H4 (cell line): ENCODE data around the gene SLCO1B3. TPM values are rescaled to one million over a fixed set of nuclear protein-coding genes. Genes with fewer than 3 reads are reported as not detected.
"Not testable (repeated sequence)": the region's sequence is repeated elsewhere in the genome, so short reads cannot be mapped to it uniquely, and the experiment has no call there.

ENCODE experiments used
- DNase-seq: peaks from one replicate; pipeline ENCODE4 v3.0.0-alpha.2; 2015; ENCODE audit warnings: low spot score
- total RNA-seq: library from RNA; depleted of rRNA; stranded (reverse); fragments of >200 nt; shearing (Covaris generic); gene quantifications from 2 replicates; pipeline ENCODE4 v1.2.3, GENCODE V29; 2014; rRNA removed

The SLCO1B3 gene
- 2.6 and 3.0 TPM in 2 replicates for total RNA-seq

DNA sequence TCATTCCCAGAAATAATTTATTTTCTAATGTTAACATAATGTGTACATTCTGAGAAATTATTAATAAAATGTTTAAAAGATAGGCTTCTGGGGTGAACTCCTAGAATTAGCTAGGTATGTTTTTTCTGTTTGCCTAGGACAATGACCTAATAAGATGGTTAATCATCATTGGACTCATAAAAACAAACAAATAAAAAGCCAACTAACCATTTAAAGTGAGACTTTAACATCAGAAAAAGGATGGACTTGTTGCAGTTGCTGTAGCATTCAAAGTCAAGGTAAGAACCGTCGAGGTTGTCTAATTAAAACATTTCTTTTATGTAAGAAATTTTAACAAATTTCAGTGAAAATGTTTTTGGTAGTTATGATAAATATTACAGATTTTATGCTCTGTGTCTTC lies at the start of gene SLCO1B3:
TSS of gene SLCO1B3 (plus strand) at position 219 of the 400 bp plus-strand sequence. CDS start 5,034 bp downstream, outside the sequence.
- no peak for DNase-seq

GRCh38 chr12:20777420-20777819 lies 33.1 kb upstream of the SLCO1B3 start:
- DNase-seq: no peak

- DNase-seq: no peak
Observed at GRCh38 chr12:20778969-20779368, 31.5 kb upstream of the SLCO1B3 start.

- DNase-seq: not testable (repeated sequence)
Observed at GRCh38 chr12:20779971-20780370, 30.5 kb upstream of the SLCO1B3 start.

DNA sequence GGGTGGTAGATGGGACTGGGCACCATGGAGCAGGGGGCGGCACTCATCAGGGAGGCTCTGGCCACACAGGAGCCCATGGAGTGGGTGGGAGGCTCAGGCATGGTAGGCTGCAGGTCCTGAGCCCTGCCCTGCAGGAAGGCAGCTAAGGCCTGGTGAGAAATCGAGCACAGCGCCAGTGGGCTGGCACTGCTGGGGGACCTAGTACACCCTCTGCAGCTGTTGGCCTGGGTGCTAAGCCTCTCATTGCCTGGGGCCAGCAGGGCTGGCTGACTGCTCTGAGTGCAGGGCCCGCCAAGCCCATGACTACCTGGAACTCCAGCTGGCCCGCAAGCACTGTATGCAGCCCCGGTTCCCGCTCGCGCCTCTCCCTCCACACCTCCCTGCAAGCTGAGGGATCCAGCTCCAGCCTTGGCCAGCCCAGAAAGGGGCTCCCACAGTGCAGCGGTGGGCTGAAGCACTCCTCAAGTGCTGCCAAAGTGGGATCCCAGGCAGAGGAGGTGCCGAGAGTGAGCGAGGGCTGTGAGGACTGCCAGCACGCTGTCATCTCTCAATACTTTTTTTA lies 26.6 kb upstream of the SLCO1B3 start:
- DNase-seq: not testable (repeated sequence)

DNA sequence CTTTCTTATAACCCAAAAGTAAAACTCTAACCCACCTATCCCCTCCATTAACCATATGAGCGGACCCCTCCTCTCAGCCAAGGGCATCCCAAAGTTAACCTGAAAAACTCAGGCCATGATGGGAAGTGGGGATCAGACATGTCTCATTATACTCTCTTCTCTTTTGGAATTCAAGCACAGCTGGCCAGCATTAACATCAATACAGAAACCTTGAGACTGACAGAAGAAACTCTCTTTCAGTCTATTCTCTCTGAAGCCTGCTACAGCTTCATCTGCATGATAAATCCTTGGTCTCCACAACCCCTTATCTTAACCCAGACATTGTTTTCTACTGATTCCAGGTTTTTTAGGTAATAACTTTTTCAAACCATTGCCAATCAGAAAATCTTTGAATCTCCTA lies 17.5 kb upstream of the SLCO1B3 start:
- no peak for DNase-seq

DNA sequence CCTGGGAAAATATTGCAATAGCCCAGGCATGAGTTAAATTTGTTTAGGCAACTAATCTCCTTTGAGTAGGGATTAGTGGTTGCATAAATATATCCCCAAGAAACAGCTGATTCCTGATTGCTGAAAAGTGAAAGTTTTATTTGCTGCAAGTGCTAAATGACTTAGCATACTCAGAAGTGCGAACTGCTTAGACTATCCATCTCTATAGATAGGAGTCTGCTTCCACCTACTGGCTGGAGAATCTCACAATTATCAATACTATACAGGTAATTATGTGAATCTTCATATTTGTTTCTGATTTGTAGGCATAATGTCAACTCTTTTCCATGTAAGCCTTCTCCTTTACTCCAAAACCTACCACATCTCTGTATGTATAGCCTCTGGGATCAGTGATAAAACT lies 12.0 kb upstream of the SLCO1B3 start:
- peak; percentile 6 for DNase-seq

DNA sequence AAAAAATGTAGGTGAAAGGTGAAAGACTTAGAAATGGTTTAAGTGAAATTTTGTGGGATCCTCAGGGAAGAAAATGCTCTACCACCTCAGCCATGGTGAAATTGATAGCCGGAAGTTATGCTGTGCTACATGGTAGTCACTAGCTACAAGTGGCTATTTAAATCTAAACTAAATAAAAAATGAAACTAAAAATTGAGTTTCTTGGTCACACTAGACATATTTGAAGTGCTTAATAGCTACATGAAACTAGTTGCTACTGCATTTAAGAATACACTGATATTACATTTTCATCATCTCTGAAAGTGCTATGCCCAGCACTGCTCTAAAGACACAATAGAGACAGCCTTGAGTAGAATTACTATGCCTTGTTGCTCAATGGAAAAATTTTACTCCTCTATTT lies 10.3 kb upstream of the SLCO1B3 start:
- no peak for DNase-seq

- no peak for DNase-seq
Observed at GRCh38 chr12:20801035-20801434, 9.5 kb upstream of the SLCO1B3 start.

DNA sequence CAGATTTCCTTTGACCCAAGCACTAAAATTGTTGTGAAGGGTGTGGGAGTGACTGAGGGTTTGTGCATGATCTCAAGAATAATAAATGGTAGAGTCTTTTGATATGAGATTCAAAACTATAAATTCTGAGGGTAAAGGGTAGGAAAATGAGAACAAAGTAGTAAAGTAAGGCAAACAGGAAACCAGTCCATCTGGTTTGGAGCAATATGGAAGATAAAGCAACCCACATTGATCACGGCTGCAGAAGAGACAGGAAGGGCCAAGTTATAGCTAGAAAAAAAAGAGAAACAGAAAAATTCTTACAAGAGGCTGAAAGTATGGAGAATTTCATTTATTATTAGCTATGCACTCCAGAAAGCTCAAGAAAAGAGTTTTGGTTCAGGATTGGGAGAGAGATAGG lies 4.6 kb upstream of the SLCO1B3 start:
- DNase-seq: no peak

GRCh38 chr12:20807192-20808080 lies 3.1 kb upstream of the SLCO1B3 start:
- no peak for DNase-seq

DNA sequence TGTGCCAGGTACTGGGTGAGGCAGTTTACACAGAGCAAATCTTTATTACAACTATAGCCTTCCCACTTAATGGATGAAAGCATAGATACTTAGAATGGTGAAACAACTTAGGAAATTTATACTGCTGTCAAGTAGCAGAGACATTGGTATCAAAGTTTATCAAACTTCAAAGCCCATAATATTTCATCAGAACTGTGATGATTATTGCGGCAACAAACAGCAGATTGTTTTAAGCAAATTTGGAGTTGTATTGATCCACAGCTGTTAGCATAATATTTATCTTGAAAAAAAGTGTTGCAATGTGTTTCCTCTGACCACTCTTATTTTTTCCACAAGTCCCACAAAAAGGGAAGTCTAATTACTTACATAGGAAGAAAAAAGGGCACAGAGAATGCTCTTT lies 2.0 kb upstream of the SLCO1B3 start:
- no peak for DNase-seq

DNA sequence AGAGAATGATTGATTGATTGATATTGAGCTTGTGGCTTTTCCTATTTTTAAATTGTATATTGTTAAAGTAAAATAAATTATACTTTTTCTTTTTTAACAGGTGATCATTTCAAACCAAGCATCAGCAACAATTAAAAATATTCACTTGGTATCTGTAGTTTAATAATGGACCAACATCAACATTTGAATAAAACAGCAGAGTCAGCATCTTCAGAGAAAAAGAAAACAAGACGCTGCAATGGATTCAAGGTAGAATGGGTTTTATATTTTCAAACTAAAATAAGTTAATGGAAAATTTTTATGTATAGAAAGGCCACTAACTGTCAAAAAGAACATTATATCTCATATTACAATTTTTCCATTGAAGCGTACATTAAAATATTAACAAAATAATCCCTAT lies 5.1 kb downstream of the SLCO1B3 start:
- DNase-seq: no peak

DNA sequence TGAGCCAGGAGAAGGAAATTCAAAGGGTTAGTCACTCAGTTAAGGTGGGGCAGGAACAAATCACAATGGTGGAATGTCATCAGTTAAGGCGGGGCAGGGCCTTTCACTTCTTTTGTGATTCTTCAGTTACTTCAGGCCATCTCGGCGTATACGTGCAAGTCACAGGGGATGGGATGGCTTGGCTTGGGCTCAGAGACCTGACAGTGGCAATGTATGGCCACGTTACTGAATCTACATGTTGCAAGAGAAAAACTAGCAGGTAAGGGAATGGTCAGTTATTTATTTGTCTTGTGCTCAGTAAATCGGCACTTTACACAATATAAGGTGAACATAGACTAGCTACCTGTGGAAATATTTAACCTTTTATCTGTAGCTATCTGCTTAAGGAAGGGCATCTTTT lies 11.9 kb downstream of the SLCO1B3 start:
- DNase-seq: no peak

GRCh38 chr12:20822925-20823324 lies 12.4 kb downstream of the SLCO1B3 start:
- DNase-seq: no peak

- no peak for DNase-seq
Observed at GRCh38 chr12:20829919-20830318, 19.4 kb downstream of the SLCO1B3 start.

GRCh38 chr12:20830456-20830855 lies 20.0 kb downstream of the SLCO1B3 start:
- DNase-seq: no peak

- DNase-seq: no peak
Observed at GRCh38 chr12:20832911-20833310, 22.4 kb downstream of the SLCO1B3 start.

DNA sequence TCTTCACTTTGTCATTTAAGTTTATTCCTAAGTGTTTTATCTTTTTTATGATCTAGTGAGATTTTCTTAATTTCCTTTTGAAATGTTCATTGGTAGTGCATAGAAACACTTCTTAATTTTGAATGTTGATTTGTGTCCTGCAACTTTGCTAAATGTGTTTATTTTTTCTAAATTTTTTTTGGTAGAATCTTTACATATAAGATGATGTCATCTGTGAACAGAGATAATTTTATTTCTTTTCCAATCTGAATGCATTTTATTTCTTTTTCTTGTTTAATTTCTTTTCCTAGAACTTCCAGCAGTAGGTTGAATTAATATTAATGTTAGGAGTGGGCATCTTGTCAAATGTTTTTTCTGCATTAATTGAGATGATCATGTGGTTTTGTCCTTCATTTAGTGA lies 42.1 kb downstream of the SLCO1B3 start:
- no peak for DNase-seq

GRCh38 chr12:20863056-20863455 lies 52.6 kb downstream of the SLCO1B3 start:
- no peak for DNase-seq

- DNase-seq: no peak
Observed at GRCh38 chr12:20865873-20866272, 55.4 kb downstream of the SLCO1B3 start.

- DNase-seq: no peak
Observed at GRCh38 chr12:20868277-20868676, 57.8 kb downstream of the SLCO1B3 start.

DNA sequence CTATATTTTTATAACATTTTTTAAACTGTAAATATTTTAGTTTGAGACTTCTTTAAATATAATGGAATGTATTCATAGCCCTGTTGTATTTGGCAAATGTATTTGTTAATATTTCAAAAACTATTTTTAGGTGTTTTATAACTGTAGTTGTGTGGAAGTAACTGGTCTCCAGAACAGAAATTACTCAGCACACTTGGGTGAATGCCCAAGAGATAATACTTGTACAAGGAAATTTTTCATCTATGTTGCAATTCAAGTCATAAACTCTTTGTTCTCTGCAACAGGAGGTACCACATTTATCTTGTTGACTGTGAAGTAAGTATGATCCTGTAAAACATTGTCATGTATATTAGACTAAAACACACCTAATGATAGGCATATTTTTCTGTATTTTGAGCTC lies 72.8 kb downstream of the SLCO1B3 start:
- DNase-seq: no peak
